Small intestine (tissue), 7 donors: ENCODE results near the gene USP36. TPM values are rescaled to one million over a fixed set of nuclear protein-coding genes. Genes with fewer than 3 reads are reported as not detected.

ENCODE experiments used
- DNase-seq, 2 donors: peaks; one replicate each; pipeline versions ENCODE4 v3.0.0 to v3.0.0-alpha.2; 2013
- FAIRE-seq: peaks from 2 replicates; lab custom pipeline; 2012; peaks lifted over from hg19 to GRCh38; lab: Jason Lieb, UNC
- H3K27ac ChIP-seq, 3 donors: one replicate each; pipeline ENCODE4 v1.5.1; 2013; ENCODE audit warnings: low read length in 2 of 3, mild to moderate bottlenecking in 2 of 3, control low read depth in 1 of 3, inconsistent platforms in 1 of 3, low read depth in 1 of 3, moderate library complexity in 1 of 3
- H3K27me3 ChIP-seq, 3 donors: one replicate each; pipeline ENCODE4 v1.6.1; 2013; ENCODE audit warnings: low read length in 3 of 3, inconsistent platforms in 1 of 3; ENCODE audit not compliant: control insufficient read depth in 3 of 3, insufficient read depth in 3 of 3
- H3K36me3 ChIP-seq, 3 donors: one replicate each; pipeline ENCODE4 v1.6.1; 2013; ENCODE audit warnings: low read length in 3 of 3, inconsistent platforms in 1 of 3, low read depth in 1 of 3, mild to moderate bottlenecking in 1 of 3, moderate library complexity in 1 of 3; ENCODE audit not compliant: control insufficient read depth in 3 of 3, insufficient read depth in 2 of 3
- H3K4me1 ChIP-seq, 3 donors: one replicate each; pipeline ENCODE4 v1.6.1; 2013; ENCODE audit warnings: low read length in 2 of 3, inconsistent platforms in 1 of 3, low read depth in 1 of 3, mild to moderate bottlenecking in 1 of 3, moderate library complexity in 1 of 3; ENCODE audit not compliant: control insufficient read depth in 3 of 3, insufficient read depth in 2 of 3
- H3K4me3 ChIP-seq, 3 donors: one replicate each; pipeline ENCODE4 v1.5.1; 2013; ENCODE audit warnings: low read length in 3 of 3, control low read depth in 1 of 3, inconsistent platforms in 1 of 3, low read depth in 1 of 3, mild to moderate bottlenecking in 1 of 3, moderate library complexity in 1 of 3
- H3K9me3 ChIP-seq, 2 donors: one replicate each; pipeline ENCODE4 v1.6.1; 2013; ENCODE audit warnings: low read depth in 1 of 2, low read length in 1 of 2; ENCODE audit not compliant: control insufficient read depth in 2 of 2, insufficient read depth in 1 of 2
- WGBS, 3 donors: extraction: QIAGEN DNeasy Blood & Tissue Kit; methylation state at CpG; one replicate each; pipeline ENCODE4 v1.1.7; 2013; 5-methylcytosine and 5-hydroxymethylcytosine counted together
- polyA plus RNA-seq, 4 donors: library from polyadenylated mRNA; stranded (reverse) in 3 of 4; unstranded in 1 of 4; fragments of 200-250 nt in 3 of 4; fragments of 120-200 nt in 1 of 4; gene quantifications; one replicate each; pipeline versions ENCODE4 v1.2.1 to v1.2.3, GENCODE V29; 2013
- donor health status: healthy with polysubstance abuse.
- donor health status: control.
- donor health status: control.
- donor health status: Bipolar disorder and iron deficiency.
- donor health status: healthy.

USP36 gene
- polyA plus RNA-seq, 4 donors = 8.1 to 47.0 (median 19.1) TPM

GRCh38 chr17:78791840-78792709, 48.5 kb downstream of the USP36 start:
- H3K4me3 ChIP-seq = no peak overlapping the region
- H3K4me1 ChIP-seq = no peaks in the 10 kb centered on the region
- DNase-seq (no peak), FAIRE-seq (no peak)
- H3K36me3 ChIP-seq = peaks cover 3 to 70% (median 7%) of the 10 kb centered on the region in 3 donors
- WGBS, 3 donors = 83 to 92% (median 89%) methylated on average over 11 of the region's 11 CpGs
- H3K27ac ChIP-seq = no peak overlapping the region
- no peaks in the 10 kb centered on the region for H3K9me3 ChIP-seq
- no peaks in the 10 kb centered on the region for H3K27me3 ChIP-seq

DNA sequence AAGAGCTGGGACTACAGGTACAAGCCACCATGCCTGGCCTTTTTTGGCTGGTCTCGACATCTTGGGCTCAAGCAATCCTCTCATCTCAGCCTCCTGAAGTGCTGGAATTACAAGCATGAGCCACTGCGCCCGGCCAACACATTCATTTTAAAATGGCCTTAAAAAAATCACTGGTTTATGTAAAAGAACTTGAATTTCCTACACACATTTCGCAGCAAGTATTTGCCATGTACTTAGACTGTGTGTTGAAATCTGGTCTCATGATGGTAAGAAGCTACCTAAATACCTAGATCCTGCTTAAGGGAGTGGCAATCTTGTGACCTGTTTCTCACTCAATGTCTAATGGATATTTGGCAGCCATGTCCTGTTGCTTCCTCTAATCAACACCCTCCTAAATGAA, 50.1 kb downstream of the USP36 start:
- 95 to 99% (median 96%) methylated on average over 4 of the region's 4 CpGs for WGBS, 3 donors
- FAIRE-seq (no peak), DNase-seq (no peak)
- Histone ChIP-seq H3K9me3 (no peaks in the 10 kb centered on the region), H3K27me3 (no peaks in the 10 kb centered on the region), H3K27ac (no peak overlapping the region), H3K36me3 (peaks cover 0 to 60% (median 6%) of the 10 kb centered on the region in 3 donors), H3K4me3 (no peak overlapping the region), H3K4me1 (no peaks in the 10 kb centered on the region)

DNA sequence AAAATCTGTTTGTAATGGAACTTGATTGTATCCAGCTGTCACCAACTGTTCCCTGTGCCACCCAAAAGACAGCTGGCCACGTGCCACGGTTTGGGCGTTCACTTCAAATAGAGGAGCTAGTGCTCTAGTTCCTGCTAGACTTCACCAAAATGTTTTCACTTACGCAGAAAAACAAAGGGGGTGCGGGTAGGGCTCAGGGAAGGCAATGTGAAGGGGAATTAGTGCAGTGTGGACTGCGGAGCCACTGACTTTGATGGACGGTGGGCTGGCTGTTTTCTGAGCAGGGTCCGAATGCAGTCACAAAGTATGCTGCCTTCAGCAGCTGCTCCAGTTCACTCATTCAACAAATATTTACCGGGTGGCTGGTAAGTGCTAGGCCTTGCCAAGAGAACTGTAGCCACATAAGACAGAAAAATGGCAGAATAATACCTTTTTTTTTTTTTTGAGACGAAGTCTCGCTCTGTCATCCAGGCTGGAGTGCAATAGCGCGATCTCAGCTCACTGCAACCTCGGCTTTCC, 50.9 kb downstream of the USP36 start:
- Histone ChIP-seq H3K27me3 (no peaks in the 10 kb centered on the region), H3K27ac (no peak overlapping the region), H3K9me3 (no peaks in the 10 kb centered on the region), H3K4me3 (no peak overlapping the region), H3K36me3 (peaks cover 0 to 52% (median 0%) of the 10 kb centered on the region in 3 donors), H3K4me1 (no peaks in the 10 kb centered on the region)
- DNase-seq = no peak
- WGBS, 3 donors = 63 to 68% (median 66%) methylated on average over 14 of the region's 14 CpGs
- no peak for FAIRE-seq

GRCh38 chr17:78789149-78789662, 51.4 kb downstream of the USP36 start:
- H3K36me3 ChIP-seq = peaks cover 0 to 46% (median 0%) of the 10 kb centered on the region in 3 donors
- H3K9me3 ChIP-seq = no peaks in the 10 kb centered on the region
- FAIRE-seq = no peak
- DNase-seq = no peak
- H3K4me1 ChIP-seq = no peaks in the 10 kb centered on the region
- 84 to 92% (median 92%) methylated on average over 5 of the region's 5 CpGs for WGBS, 3 donors
- H3K27ac ChIP-seq = no peak overlapping the region
- H3K4me3 ChIP-seq = no peak overlapping the region
- H3K27me3 ChIP-seq = no peaks in the 10 kb centered on the region

- Histone ChIP-seq H3K4me3 (no peak overlapping the region), H3K36me3 (peaks cover 0 to 39% (median 0%) of the 10 kb centered on the region in 3 donors), H3K9me3 (no peaks in the 10 kb centered on the region), H3K4me1 (no peaks in the 10 kb centered on the region), H3K27me3 (no peaks in the 10 kb centered on the region), H3K27ac (no peak overlapping the region)
- no peak for DNase-seq
- 85 to 93% (median 87%) methylated on average over 7 of the region's 7 CpGs for WGBS, 3 donors
- FAIRE-seq = no peak
These were observed 52.2 kb downstream of the USP36 start for GRCh38 chr17:78788451-78788850.

DNA sequence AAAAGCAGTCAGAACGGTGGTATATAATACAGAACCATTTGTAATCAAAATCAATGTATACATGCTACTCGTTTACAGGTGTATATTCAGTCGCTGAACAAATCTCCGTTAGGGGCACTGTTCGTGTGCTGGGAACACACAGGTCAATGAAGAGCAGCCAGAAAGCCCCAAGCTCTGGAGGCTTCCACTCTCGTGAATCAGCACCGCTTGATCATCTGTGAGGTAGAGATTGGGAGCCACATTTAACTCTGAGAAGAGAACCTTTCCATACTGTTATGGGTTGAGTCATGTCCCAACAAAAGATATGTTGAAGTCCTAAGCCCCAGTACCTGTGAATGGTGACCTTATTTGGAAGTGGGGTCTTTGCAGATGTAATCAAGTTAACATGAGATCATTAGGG, 53.2 kb downstream of the USP36 start:
- no peak for DNase-seq
- no peak overlapping the region for H3K27ac ChIP-seq
- peaks cover 0 to 31% (median 0%) of the 10 kb centered on the region in 3 donors for H3K36me3 ChIP-seq
- H3K4me1 ChIP-seq = no peaks in the 10 kb centered on the region
- no peaks in the 10 kb centered on the region for H3K27me3 ChIP-seq
- no peak overlapping the region for H3K4me3 ChIP-seq
- WGBS, 3 donors = 83 to 89% (median 86%) methylated on average over 7 of the region's 7 CpGs
- no peak for FAIRE-seq
- no peaks in the 10 kb centered on the region for H3K9me3 ChIP-seq

GRCh38 chr17:78785663-78786057, 55.0 kb downstream of the USP36 start:
- H3K27ac ChIP-seq = peak overlapping the region in 1 of 3 donors; percentile 42
- H3K9me3 ChIP-seq = no peaks in the 10 kb centered on the region
- WGBS, 3 donors = 92 to 97% (median 94%) methylated on average over 1 of the region's 1 CpG
- H3K4me3 ChIP-seq = no peak overlapping the region
- no peak for FAIRE-seq
- H3K4me1 ChIP-seq = no peaks in the 10 kb centered on the region
- H3K27me3 ChIP-seq = no peaks in the 10 kb centered on the region
- no peak for DNase-seq
- H3K36me3 ChIP-seq = peaks cover 0 to 18% (median 0%) of the 10 kb centered on the region in 3 donors

DNA sequence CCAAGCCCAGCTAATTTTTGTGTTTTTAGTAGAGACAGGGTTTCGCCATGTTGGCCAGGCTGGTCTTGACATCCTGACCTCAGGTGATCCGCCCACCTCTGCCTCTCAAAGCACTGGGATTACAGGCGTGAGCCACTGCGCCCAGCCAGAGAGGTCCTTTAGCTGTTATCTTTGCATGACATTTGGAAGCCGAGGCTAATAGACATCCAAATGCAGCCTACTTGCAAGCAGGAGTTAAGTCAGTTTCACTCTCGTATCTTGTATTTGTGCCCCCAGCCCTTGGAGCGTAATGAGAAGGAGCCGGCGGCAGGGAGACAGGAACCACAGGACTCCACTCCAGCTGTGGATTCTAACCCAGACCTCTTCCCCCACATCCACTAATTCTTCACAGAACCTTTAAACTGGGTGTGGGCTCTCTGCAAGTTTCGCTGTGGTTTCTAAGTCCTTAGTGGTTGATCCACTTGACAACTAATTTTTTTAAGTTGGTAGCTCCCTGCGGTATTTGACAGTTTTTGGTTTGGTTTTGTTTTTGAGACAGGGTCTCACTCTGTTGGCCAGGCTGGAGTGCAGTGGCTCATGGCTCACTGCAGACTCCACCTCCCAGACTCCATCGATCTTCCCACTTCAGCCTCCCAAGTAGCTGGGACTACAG, 55.5 kb downstream of the USP36 start:
- peak overlapping the region in 1 of 3 donors; percentile 3 for H3K27ac ChIP-seq
- no peak overlapping the region for H3K4me3 ChIP-seq
- FAIRE-seq (no peak), DNase-seq (no peak)
- H3K9me3 ChIP-seq = no peaks in the 10 kb centered on the region
- H3K36me3 ChIP-seq = peaks cover 0 to 15% (median 0%) of the 10 kb centered on the region in 3 donors
- WGBS, 3 donors = 82 to 91% (median 85%) methylated on average over 12 of the region's 12 CpGs
- no peaks in the 10 kb centered on the region for H3K27me3 ChIP-seq
- no peaks in the 10 kb centered on the region for H3K4me1 ChIP-seq
